SK-N-SH treated with all-trans-retinoic acid at 6 μM for 48 hours (cell line): ENCODE measurements around the gene AKAP10.
A peak's percentile ranks its signal among the peaks of the same experiment; 100 is the strongest.

Experiments
- ATAC-seq: fragments of 200-7000 bp; cut with Tn5 transposase; 3 replicates; pipeline ENCODE4 v1.9.1; 2020; ENCODE audit warnings: mild to moderate bottlenecking, moderate library complexity
- ARNTL ChIP-seq: fragments of 450-650 bp; formaldehyde crosslinking; IDR thresholded peaks from 2 replicates; pipeline ENCODE4 v1.5.0; 2020; ENCODE audit warnings: low read depth, mild to moderate bottlenecking, moderate library complexity, borderline replicate concordance
- CSDC2 ChIP-seq: fragments of 250-450 bp; sonication (Bioruptor Pico); IDR thresholded peaks from 2 replicates; pipeline ENCODE4 v1.5.0; 2020; ENCODE audit warnings: mild to moderate bottlenecking, moderate library complexity
- ESRRG ChIP-seq: fragments of 250-450 bp; sonication (Bioruptor Pico); IDR thresholded peaks from 2 replicates; pipeline ENCODE4 v1.6.1; 2021; ENCODE audit warnings: mild to moderate bottlenecking
- GLIS3 ChIP-seq: fragments of 250-450 bp; sonication (Bioruptor Pico); IDR thresholded peaks from 2 replicates; pipeline ENCODE4 v1.5.0; 2020; ENCODE audit warnings: mild to moderate bottlenecking, moderate library complexity
- ISL1 ChIP-seq: fragments of 250-450 bp; sonication (Bioruptor Pico); IDR thresholded peaks from 2 replicates; pipeline ENCODE4 v2.1.2; 2022; ENCODE audit warnings: mild to moderate bottlenecking, moderate library complexity
- PPARA ChIP-seq: fragments of 250-450 bp; sonication (Bioruptor Pico); IDR thresholded peaks from 2 replicates; pipeline ENCODE4 v1.5.0; 2020; ENCODE audit warnings: mild to moderate bottlenecking, borderline replicate concordance
- RARB ChIP-seq: fragments of 250-450 bp; sonication (Bioruptor Pico); IDR thresholded peaks from 2 replicates; pipeline ENCODE4 v1.8.0; 2021; ENCODE audit warnings: mild to moderate bottlenecking, moderate library complexity
- TOX ChIP-seq: fragments of 250-450 bp; sonication (Bioruptor Pico); IDR thresholded peaks from 2 replicates; pipeline ENCODE4 v1.8.0; 2021; ENCODE audit warnings: mild to moderate bottlenecking, moderate library complexity, borderline replicate concordance
- ZC3H10 ChIP-seq: fragments of 250-450 bp; sonication (Bioruptor Pico); IDR thresholded peaks from 2 replicates; pipeline ENCODE4 v1.5.1; 2021; ENCODE audit warnings: mild to moderate bottlenecking, moderate library complexity
- ZFP3 ChIP-seq: fragments of 250-450 bp; sonication (Bioruptor Pico); IDR thresholded peaks from 2 replicates; pipeline ENCODE4 v1.5.0; 2020; ENCODE audit warnings: mild to moderate bottlenecking, moderate library complexity
- ZFP30 ChIP-seq: fragments of 450-650 bp; formaldehyde crosslinking; IDR thresholded peaks from 2 replicates; pipeline ENCODE4 v1.5.0; 2022; ENCODE audit warnings: mild to moderate bottlenecking, moderate library complexity
- ZNF565 ChIP-seq: fragments of 450-650 bp; formaldehyde crosslinking; conservative IDR thresholded peaks from 2 replicates; pipeline ENCODE4 v1.5.0; 2020; ENCODE audit warnings: low read depth, mild to moderate bottlenecking, moderate library complexity
- ZNF70 ChIP-seq: fragments of 450-650 bp; formaldehyde crosslinking; IDR thresholded peaks from 2 replicates; pipeline ENCODE4 v1.5.0; 2020; ENCODE audit warnings: mild to moderate bottlenecking, moderate library complexity
- ZNF8 ChIP-seq: fragments of 450-650 bp; formaldehyde crosslinking; IDR thresholded peaks from 2 replicates; pipeline ENCODE4 v1.5.0; 2020; ENCODE audit warnings: mild to moderate bottlenecking, moderate library complexity
- TF ChIP-seq, protein P1 (sequence below): fragments of 250-450 bp; sonication (Bioruptor Pico); IDR thresholded peaks from 2 replicates; pipeline ENCODE4 v1.8.0; 2021; ENCODE audit warnings: low read depth, mild to moderate bottlenecking, moderate library complexity, borderline replicate concordance
- TF ChIP-seq, protein P2 (sequence below): fragments of 250-450 bp; sonication (Bioruptor Pico); IDR thresholded peaks from 2 replicates; pipeline ENCODE4 v1.5.1; 2021; ENCODE audit warnings: mild to moderate bottlenecking, moderate library complexity
- TF ChIP-seq, protein P3 (sequence below): fragments of 250-450 bp; sonication (Bioruptor Pico); IDR thresholded peaks from 2 replicates; pipeline ENCODE4 v1.8.0; 2020; ENCODE audit warnings: mild to moderate bottlenecking, moderate library complexity, borderline replicate concordance

The AKAP10 gene

DNA sequence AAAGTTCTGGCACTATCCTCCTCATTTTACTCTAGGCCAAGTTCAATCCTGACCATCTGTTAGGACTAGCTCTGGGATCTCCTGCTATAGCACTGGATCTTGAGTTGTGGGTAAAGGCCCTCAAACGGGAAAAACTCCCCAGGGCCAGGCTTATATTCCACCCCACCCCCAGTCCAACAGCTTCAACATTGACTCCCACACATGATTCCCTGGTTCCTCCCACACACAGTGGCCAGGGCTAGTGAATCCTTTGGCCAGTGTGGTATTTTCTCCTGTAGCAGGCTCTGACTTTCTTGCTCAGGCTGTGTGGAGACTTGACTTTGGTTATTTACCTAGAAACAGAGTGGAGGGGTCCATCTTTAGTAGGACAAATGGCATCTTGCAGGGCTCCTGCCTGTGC is 10.3 kb upstream of the AKAP10 start (continued):
- TF ChIP-seq, protein P1, sequence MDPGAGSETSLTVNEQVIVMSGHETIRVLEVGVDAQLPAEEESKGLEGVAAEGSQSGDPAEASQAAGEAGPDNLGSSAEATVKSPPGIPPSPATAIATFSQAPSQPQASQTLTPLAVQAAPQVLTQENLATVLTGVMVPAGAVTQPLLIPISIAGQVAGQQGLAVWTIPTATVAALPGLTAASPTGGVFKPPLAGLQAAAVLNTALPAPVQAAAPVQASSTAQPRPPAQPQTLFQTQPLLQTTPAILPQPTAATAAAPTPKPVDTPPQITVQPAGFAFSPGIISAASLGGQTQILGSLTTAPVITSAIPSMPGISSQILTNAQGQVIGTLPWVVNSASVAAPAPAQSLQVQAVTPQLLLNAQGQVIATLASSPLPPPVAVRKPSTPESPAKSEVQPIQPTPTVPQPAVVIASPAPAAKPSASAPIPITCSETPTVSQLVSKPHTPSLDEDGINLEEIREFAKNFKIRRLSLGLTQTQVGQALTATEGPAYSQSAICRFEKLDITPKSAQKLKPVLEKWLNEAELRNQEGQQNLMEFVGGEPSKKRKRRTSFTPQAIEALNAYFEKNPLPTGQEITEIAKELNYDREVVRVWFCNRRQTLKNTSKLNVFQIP (CRISPR knock-in tag) = no peak
- TF ChIP-seq, protein P2, sequence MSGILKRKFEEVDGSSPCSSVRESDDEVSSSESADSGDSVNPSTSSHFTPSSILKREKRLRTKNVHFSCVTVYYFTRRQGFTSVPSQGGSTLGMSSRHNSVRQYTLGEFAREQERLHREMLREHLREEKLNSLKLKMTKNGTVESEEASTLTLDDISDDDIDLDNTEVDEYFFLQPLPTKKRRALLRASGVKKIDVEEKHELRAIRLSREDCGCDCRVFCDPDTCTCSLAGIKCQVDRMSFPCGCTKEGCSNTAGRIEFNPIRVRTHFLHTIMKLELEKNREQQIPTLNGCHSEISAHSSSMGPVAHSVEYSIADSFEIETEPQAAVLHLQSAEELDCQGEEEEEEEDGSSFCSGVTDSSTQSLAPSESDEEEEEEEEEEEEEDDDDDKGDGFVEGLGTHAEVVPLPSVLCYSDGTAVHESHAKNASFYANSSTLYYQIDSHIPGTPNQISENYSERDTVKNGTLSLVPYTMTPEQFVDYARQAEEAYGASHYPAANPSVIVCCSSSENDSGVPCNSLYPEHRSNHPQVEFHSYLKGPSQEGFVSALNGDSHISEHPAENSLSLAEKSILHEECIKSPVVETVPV (CRISPR knock-in tag) = no peak
- TF ChIP-seq ZFP30 (CRISPR knock-in tag) = no peak
- no peak for TF ChIP-seq ZNF565 (CRISPR knock-in tag)
- TF ChIP-seq ZNF70 = no peak
- TF ChIP-seq PPARA = no peak
- no peak for TF ChIP-seq ZC3H10 (CRISPR knock-in tag)
- no peak for TF ChIP-seq TOX
- no peak for TF ChIP-seq ISL1 (CRISPR knock-in tag)
- no peak for TF ChIP-seq ZFP3 (CRISPR knock-in tag)

DNA sequence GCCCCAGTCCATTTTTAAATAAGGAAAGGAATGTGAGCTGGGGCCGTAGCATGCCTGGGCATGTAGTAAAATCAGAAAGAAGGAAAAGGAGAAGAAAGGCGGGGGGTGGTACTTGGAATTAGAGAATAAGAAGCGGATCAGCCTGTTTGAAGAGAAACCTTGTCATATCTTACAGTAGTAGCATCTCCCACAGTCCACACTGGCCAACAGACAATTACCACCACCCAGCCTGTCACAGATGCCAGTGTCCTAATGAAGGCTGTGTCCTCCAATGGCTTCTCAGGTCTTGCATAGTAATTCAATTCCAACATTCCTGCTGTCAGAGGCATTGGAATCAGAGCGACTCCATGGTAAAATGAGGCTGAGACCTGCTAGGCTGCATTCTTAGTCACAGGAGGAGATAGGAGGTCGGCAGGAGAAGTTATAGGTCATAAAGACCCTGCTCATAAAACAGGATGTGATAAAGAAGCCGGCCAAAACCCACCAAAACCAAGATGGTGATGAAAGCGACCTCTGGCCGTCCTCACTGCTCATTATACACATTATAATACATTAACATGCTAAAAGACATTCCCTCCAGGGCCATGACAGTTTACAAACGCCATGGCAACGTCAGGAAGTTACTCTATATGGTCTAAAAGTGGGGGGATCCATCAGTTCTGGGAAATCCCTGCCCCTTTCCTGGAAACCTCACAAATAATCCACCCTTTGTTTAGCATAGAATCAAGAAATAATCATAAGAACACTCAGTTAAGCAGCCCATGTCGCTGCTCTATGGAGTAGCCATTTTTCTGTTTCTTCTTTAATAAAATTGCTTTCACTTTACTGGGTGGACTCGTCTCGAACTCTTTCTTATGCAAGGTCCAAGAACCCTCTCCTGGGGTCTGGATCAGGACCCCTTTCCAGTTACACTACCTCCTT is 9.6 kb upstream of the AKAP10 start:
- TF ChIP-seq ZC3H10 (CRISPR knock-in tag) (no peak), ZFP3 (CRISPR knock-in tag) (no peak), ZFP30 (CRISPR knock-in tag) (no peak), CSDC2 (no peak), GLIS3 (CRISPR knock-in tag) (no peak), ZNF70 (no peak), ISL1 (CRISPR knock-in tag) (no peak), ESRRG (CRISPR knock-in tag) (no peak)
- TF ChIP-seq, protein P1 (CRISPR knock-in tag) = no peak
- TF ChIP-seq, protein P2 (CRISPR knock-in tag) = no peak
- TF ChIP-seq, protein P3, sequence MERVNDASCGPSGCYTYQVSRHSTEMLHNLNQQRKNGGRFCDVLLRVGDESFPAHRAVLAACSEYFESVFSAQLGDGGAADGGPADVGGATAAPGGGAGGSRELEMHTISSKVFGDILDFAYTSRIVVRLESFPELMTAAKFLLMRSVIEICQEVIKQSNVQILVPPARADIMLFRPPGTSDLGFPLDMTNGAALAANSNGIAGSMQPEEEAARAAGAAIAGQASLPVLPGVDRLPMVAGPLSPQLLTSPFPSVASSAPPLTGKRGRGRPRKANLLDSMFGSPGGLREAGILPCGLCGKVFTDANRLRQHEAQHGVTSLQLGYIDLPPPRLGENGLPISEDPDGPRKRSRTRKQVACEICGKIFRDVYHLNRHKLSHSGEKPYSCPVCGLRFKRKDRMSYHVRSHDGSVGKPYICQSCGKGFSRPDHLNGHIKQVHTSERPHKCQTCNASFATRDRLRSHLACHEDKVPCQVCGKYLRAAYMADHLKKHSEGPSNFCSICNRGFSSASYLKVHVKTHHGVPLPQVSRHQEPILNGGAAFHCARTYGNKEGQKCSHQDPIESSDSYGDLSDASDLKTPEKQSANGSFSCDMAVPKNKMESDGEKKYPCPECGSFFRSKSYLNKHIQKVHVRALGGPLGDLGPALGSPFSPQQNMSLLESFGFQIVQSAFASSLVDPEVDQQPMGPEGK (CRISPR knock-in tag) = no peak
- 0 out of 3 replicates have a peak, but pooled peaks have one; percentile 21 for ATAC-seq

DNA sequence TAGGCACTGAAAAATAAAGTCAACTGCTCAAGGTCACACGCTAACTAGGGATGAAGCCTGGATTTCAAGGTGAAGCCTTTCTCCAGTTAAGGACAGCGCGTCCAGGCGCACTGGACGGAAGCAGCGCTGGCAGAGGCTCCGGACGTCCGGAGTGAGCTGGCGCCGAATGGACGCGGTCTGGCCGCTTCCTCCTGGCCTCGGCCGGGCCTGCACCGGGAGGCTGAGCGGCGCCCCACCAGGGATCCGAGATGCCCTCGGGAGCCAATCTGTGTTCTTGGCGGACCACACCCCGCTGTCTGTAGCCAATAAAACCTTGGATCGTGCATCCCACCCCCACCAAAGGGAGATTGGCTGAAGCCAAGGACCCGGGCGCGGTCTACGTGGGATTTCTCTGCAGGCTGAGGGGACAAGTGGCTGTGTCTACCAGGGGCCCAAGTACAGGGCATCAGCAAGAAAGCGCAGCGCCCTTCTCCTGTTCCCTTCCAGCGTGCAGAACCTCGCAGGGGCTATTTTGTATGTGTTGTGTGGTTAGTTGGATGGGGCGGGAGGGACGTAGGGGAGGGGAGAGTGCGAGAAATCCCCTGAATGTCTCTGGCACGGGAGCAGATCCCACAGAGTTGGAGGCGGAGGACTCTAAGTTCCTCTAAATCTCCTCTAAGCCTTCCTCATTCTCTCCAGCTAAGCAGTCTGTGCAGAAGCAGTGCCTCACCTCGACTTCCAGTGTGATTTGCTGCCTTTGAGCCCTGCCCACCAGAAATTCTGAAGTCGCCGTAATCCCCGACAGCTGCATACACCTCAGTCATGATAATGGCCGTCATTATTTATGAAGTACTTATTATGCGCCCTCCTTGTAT is 2.5 kb upstream of the AKAP10 start:
- no peak for TF ChIP-seq PPARA
- TF ChIP-seq ZFP3 (CRISPR knock-in tag) = no peak
- TF ChIP-seq, protein P2 (CRISPR knock-in tag) = no peak
- TF ChIP-seq ZNF8 (CRISPR knock-in tag) = no peak
- TF ChIP-seq ZFP30 (CRISPR knock-in tag) = no peak
- TF ChIP-seq RARB (CRISPR knock-in tag) = no peak
- no peak for TF ChIP-seq ARNTL (CRISPR knock-in tag)
- TF ChIP-seq ZNF565 (CRISPR knock-in tag) = no peak
- ATAC-seq = no peak
